K562 (cell line): ENCODE measurements around the gene TRDN. TPM values are rescaled to one million over a fixed set of nuclear protein-coding genes. Genes with fewer than 3 reads are reported as not detected.

ENCODE experiments used
- ATAC-seq: fragments of 200-7000 bp; cut with Tn5 transposase; 3 replicates; pipeline ENCODE4 v1.9.1; 2020; ENCODE audit warnings: moderate library complexity
- BruUV-seq: library from RNA; stranded (reverse); fragments of 400-500 nt; replicated peaks from 2 replicates; lab custom pipeline; 2021; lab: Mats Ljungman, UMichigan
- CTCF ChIA-PET: fragments of 300-600 bp; formaldehyde crosslinking; extraction: SDS; loops from one replicate; lab custom pipeline; 2021; ENCODE audit warnings: low intra/inter-chr PET ratio; lab: Yijun Ruan, JAX
- POLR2A ChIA-PET: fragments of 300-600, 350-650 bp; sonication (Branson Sonifier 250); formaldehyde crosslinking; extraction: SDS; loops from one replicate; lab custom pipeline; 2021; ENCODE audit warnings: antibody characterized with exemption, inconsistent platforms; lab: Yijun Ruan, JAX
- DNase-seq, 4 experiments: peaks; one replicate each; pipeline versions ENCODE4 v3.0.0 to v3.0.0-alpha.2; 2011 to 2018; ENCODE audit warnings: low spot score in 3 of 4, mixed read lengths in 3 of 4; ENCODE audit errors: extremely low read depth in 1 of 4
- FAIRE-seq: peaks from 2 replicates; lab custom pipeline; 2011; peaks lifted over from hg19 to GRCh38; lab: Jason Lieb, UNC
- H2AFZ ChIP-seq: 2 replicates; pipeline ENCODE4 v1.6.0; 2011; ENCODE audit warnings: low read depth, low read length, control low read depth, inconsistent platforms
- H3K27ac ChIP-seq: fragments of 200-600 bp; 3 replicates; pipeline ENCODE4 v1.8.0; 2011; ENCODE audit warnings: low read depth, mild to moderate bottlenecking, control low read depth, inconsistent platforms, low read length, moderate library complexity, mixed read lengths; ENCODE audit errors: extremely low read depth
- H3K27me3 ChIP-seq, 2 experiments: fragments of 300-600 bp in 1 of 2; 2 replicates in 1 of 2; 3 replicates in 1 of 2; pipeline versions ENCODE4 v1.6.0 to v1.8.0; 2011; ENCODE audit warnings: inconsistent platforms in 2 of 2, low read length in 2 of 2, mild to moderate bottlenecking in 1 of 2, mixed read lengths in 1 of 2, moderate library complexity in 1 of 2; ENCODE audit not compliant: control insufficient read depth in 2 of 2, insufficient read depth in 2 of 2
- H3K36me3 ChIP-seq: fragments of 300-600 bp; 3 replicates; pipeline ENCODE4 v1.8.0; 2011; ENCODE audit warnings: mild to moderate bottlenecking, low read length, inconsistent platforms; ENCODE audit not compliant: control insufficient read depth, insufficient read depth
- H3K4me1 ChIP-seq, 2 experiments: fragments of 200-600 bp in 1 of 2; replicated peaks in 1 of 2; 2 replicates in 1 of 2; 3 replicates in 1 of 2; pipeline versions ENCODE4 v1.5.1 to v1.8.0; 2011; ENCODE audit warnings: inconsistent platforms in 2 of 2, low read length in 2 of 2, mild to moderate bottlenecking in 1 of 2, mixed read lengths in 1 of 2, moderate library complexity in 1 of 2; ENCODE audit not compliant: control insufficient read depth in 2 of 2, insufficient read depth in 2 of 2
- H3K4me2 ChIP-seq: 2 replicates; pipeline ENCODE4 v1.6.1; 2011; ENCODE audit warnings: low read length, control low read depth, inconsistent platforms, mixed read lengths; ENCODE audit not compliant: insufficient read depth
- H3K4me3 ChIP-seq: fragments of 200-600 bp; sonication (generic), shearing (Covaris generic); 2 replicates; pipeline ENCODE4 v1.5.1; 2016; ENCODE audit warnings: control low read depth, inconsistent platforms
- H3K79me2 ChIP-seq: fragments of 200-600 bp; 3 replicates; pipeline ENCODE4 v1.8.0; 2011; ENCODE audit warnings: low read length, inconsistent platforms; ENCODE audit not compliant: control insufficient read depth, insufficient read depth
- H3K9ac ChIP-seq, 2 experiments: 2 replicates each; pipeline versions ENCODE4 v1.6.0 to v1.6.1; 2011; ENCODE audit warnings: low read depth in 2 of 2, low read length in 2 of 2, control low read depth in 1 of 2, inconsistent platforms in 1 of 2, mild to moderate bottlenecking in 1 of 2, mixed read lengths in 1 of 2; ENCODE audit not compliant: insufficient read depth in 1 of 2
- H3K9me1 ChIP-seq: one replicate; pipeline ENCODE4 v1.6.0; 2011; ENCODE audit warnings: inconsistent platforms, mild to moderate bottlenecking, low read length, moderate library complexity; ENCODE audit not compliant: control insufficient read depth, insufficient read depth
- H3K9me3 ChIP-seq: replicated peaks from 2 replicates; pipeline ENCODE4 v1.5.1; 2011; ENCODE audit warnings: low read depth, low read length, inconsistent platforms; ENCODE audit not compliant: control insufficient read depth, insufficient read depth
- H4K20me1 ChIP-seq: replicated peaks from 2 replicates; pipeline ENCODE4 v1.6.1; 2011; ENCODE audit warnings: low read length, inconsistent platforms, mixed read lengths; ENCODE audit not compliant: control insufficient read depth, insufficient read depth
- BCOR ChIP-seq: fragments of 450-650 bp; IDR thresholded peaks from 2 replicates; pipeline ENCODE4 v1.6.1; 2016
- GABPB1 ChIP-seq: sonication (generic); formaldehyde crosslinking; IDR thresholded peaks from 2 replicates; pipeline ENCODE4 v1.8.0; 2022; ENCODE audit warnings: mild to moderate bottlenecking, missing genetic modification reagents
- KHSRP ChIP-seq: fragments of 450-650 bp; IDR thresholded peaks from 2 replicates; pipeline ENCODE4 v1.6.1; 2017
- NCOA2 ChIP-seq, 2 experiments: fragments of 450-650 bp; IDR thresholded peaks; 2 replicates each; pipeline ENCODE4 v1.6.1; 2018; ENCODE audit warnings: mild to moderate bottlenecking in 2 of 2, moderate library complexity in 1 of 2; ENCODE audit not compliant: partially characterized antibody in 2 of 2
- POLR2AphosphoS5 ChIP-seq: IDR thresholded peaks from 2 replicates; pipeline ENCODE4 v1.6.1; 2011; ENCODE audit warnings: mild to moderate bottlenecking, low read depth, low read length, moderate library complexity; ENCODE audit not compliant: control insufficient read depth, insufficient read depth
- RBM39 ChIP-seq: fragments of 200-400 bp; formaldehyde crosslinking; optimal IDR thresholded peaks from 2 replicates; pipeline ENCODE3; 2018; ENCODE audit warnings: low read depth, low read length
- SMAD1 ChIP-seq: fragments of 150-350 bp; IDR thresholded peaks from 2 replicates; pipeline ENCODE4 v1.6.1; 2014; ENCODE audit warnings: low read length, low read depth; ENCODE audit not compliant: partially characterized antibody
- SMAD4 ChIP-seq: fragments of 250-450 bp; sonication (Bioruptor Pico); conservative IDR thresholded peaks from 2 replicates; pipeline ENCODE4 v1.8.0; 2021; ENCODE audit warnings: inconsistent platforms, mild to moderate bottlenecking, moderate library complexity
- U2AF1 ChIP-seq: fragments of 200-400 bp; formaldehyde crosslinking; optimal IDR thresholded peaks from 2 replicates; pipeline ENCODE3; 2017; ENCODE audit warnings: mild to moderate bottlenecking, low read depth, low read length, moderate library complexity
- ZBTB8A ChIP-seq: fragments of 450-650 bp; IDR thresholded peaks from 2 replicates; pipeline ENCODE4 v1.6.1; 2018; ENCODE audit warnings: mild to moderate bottlenecking, moderate library complexity; ENCODE audit not compliant: partially characterized antibody
- ZFP1 ChIP-seq: fragments of 450-650 bp; formaldehyde crosslinking; IDR thresholded peaks from 2 replicates; pipeline ENCODE4 v1.4.0; 2020; ENCODE audit warnings: mild to moderate bottlenecking, mixed read lengths
- ZNF217 ChIP-seq: sonication (generic); formaldehyde crosslinking; IDR thresholded peaks from 2 replicates; pipeline ENCODE4 v1.8.0; 2022; ENCODE audit warnings: mild to moderate bottlenecking, missing genetic modification reagents
- ZNF354B ChIP-seq: fragments of 250-450 bp; sonication (Bioruptor Pico); IDR thresholded peaks from 2 replicates; pipeline ENCODE4 v1.4.0; 2020
- ZNF717 ChIP-seq: fragments of 250-450 bp; sonication (Bioruptor Pico); IDR thresholded peaks from 2 replicates; pipeline ENCODE4 v1.5.0; 2021
- ZNF740 ChIP-seq, 3 experiments: fragments of 200-800 bp in 1 of 3; sonication (Bioruptor generic) in 1 of 3; sonication (generic) in 1 of 3; formaldehyde crosslinking in 1 of 3; IDR thresholded peaks; 2 replicates each; pipeline versions ENCODE4 v1.6.1 to v1.8.0; 2016 to 2022; ENCODE audit warnings: mild to moderate bottlenecking in 2 of 3, missing compliant biosample characterization in 2 of 3, missing genetic modification characterization in 2 of 3, missing genetic modification reagents in 1 of 3
- WGBS: fragments of 100-300 bp; shearing (Covaris generic); methylation state at CpG from one replicate; pipeline ENCODE4 v1.1.6; 2016; ENCODE audit warnings: low coverage, mixed read lengths; ENCODE audit not compliant: insufficient coverage; ENCODE audit errors: missing lambda C conversion rate; 5-methylcytosine and 5-hydroxymethylcytosine counted together
- in situ Hi-C: fragments of 300-500 bp; cut with MboI; formaldehyde crosslinking; loops from 4 replicates; pipeline ENCODE4 v1.15.0; 2018; ENCODE audit warnings: inconsistent platforms, mixed read lengths
- intact Hi-C: fragments of 100-400 bp; cut with micrococcal nuclease; formaldehyde crosslinking; loops from 2 replicates; pipeline ENCODE4 v1.14.2; 2022
- polyA plus RNA-seq, 8 experiments: library from polyadenylated mRNA; depleted of rRNA in 4 of 8; stranded (reverse) in 5 of 8; unstranded in 3 of 8; fragments of >200 nt; fragmentation: Nextera tagmentation in 2 of 8; fragmentation: Illumina TruSeq in 1 of 8; extraction: Ambion mirVana in 2 of 8; extraction: Trizol in 1 of 8; gene quantifications; 2 replicates each; pipeline versions ENCODE4 v1.2.1 to v1.2.3, GENCODE V29; 2011 to 2014; ENCODE audit warnings: inconsistent platforms in 1 of 8, missing spikeins in 1 of 8
- total RNA-seq, 7 experiments: library from RNA; depleted of rRNA in 6 of 7; stranded (reverse); fragments of >200 nt in 6 of 7; fragmentation: Illumina TruSeq in 2 of 7; extraction: Trizol in 2 of 7; gene quantifications; 2 replicates each; pipeline versions ENCODE4 v1.2.1 to v1.2.3, GENCODE V29; 2011 to 2021; ENCODE audit warnings: low replicate concordance in 1 of 7
- TF ChIP-seq, protein P1 (sequence below): fragments of 250-450 bp; sonication (Bioruptor Pico); IDR thresholded peaks from 2 replicates; pipeline ENCODE4 v1.8.0; 2021; ENCODE audit warnings: moderate library complexity, mild to moderate bottlenecking, inconsistent platforms

TRDN gene
- total and polyA plus RNA-seq, 9 of the 15 experiments (the other 6 are each of a cell fraction or from before 2014, with no cell fraction given) = 0.05 to 0.50 (median 0.16) TPM

DNA sequence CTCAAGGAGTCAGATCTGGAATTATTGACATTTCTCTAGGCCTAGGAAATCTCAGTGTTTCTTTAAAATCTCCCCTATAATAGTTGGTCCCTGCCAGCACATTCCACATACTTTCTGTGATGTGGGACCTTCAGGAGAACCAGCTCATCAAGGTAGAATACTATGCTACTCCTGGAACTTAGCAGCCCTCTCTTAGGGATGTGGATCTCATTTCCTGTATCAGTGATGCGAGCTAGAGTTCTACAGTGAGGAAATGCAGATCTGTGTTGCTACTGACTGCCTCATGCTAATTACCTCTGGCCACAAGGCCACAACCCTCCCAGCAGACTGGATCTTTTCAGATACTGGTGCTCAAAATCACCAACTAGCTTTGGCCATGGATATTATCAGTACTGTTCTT is 446.9 kb downstream of the TRDN start:
- Histone ChIP-seq H3K9ac (no peak overlapping the region), H3K9me3 (no peaks in the 10 kb centered on the region), H3K27ac (no peak overlapping the region), H3K9me1 (no peaks in the 10 kb centered on the region), H3K27me3 (no peaks in the 10 kb centered on the region), H2AFZ (no peak overlapping the region), H3K4me1 (no peaks in the 10 kb centered on the region), H3K79me2 (no peaks in the 10 kb centered on the region), H3K36me3 (no peaks in the 10 kb centered on the region), H3K4me2 (no peak overlapping the region), H4K20me1 (no peaks in the 10 kb centered on the region), H3K4me3 (no peak overlapping the region)
- ChIA-PET CTCF (no interaction called here), POLR2A (no interaction called here)
- intact Hi-C loops = no loop called here
- no TSS peak for BruUV-seq
- no peak for ATAC-seq
- in situ Hi-C loops = no loop called here
- WGBS = 0% methylated on average over 1 of the region's 1 CpG
- no peak for FAIRE-seq
- no peak for TF ChIP-seq ZNF717
- TF ChIP-seq SMAD4 (CRISPR knock-in tag) = no peak
- no peak for TF ChIP-seq POLR2AphosphoS5
- no peak for TF ChIP-seq ZNF217 (CRISPR knock-in tag)
- no peak for TF ChIP-seq BCOR
- no peak for TF ChIP-seq RBM39
- TF ChIP-seq ZNF354B = no peak
- no peak for TF ChIP-seq ZBTB8A
- TF ChIP-seq ZNF740 (CRISPR knock-in tag; IDR thresholded peaks at IDR 0.05) = no peak
- TF ChIP-seq ZNF740 (tag; IDR thresholded peaks at IDR 0.05) = no peak
- TF ChIP-seq NCOA2 (IDR thresholded peaks at IDR 0.05; ENCODE audit: partially characterized antibody in 2 of 2) = no peak
- TF ChIP-seq ZFP1 (CRISPR knock-in tag) = no peak
- TF ChIP-seq GABPB1 = no peak
- no peak for TF ChIP-seq SMAD1
- no peak for TF ChIP-seq KHSRP
- TF ChIP-seq, protein P1, sequence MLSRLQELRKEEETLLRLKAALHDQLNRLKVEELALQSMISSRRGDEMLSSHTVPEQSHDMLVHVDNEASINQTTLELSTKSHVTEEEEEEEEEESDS (CRISPR knock-in tag) = no peak
- no peak for TF ChIP-seq U2AF1
- DNase-seq = no peak
